ENCODE data around the gene ZFAND5.

The ZFAND5 gene

GRCh38 chr9:72360324-72360723 is 4.7 kb downstream of the ZFAND5 start:
- no peak overlapping the region for H3K9ac ChIP-seq (ENCODE audit: low read length)
- peaks cover 16% of the 10 kb centered on the region for H3K36me3 ChIP-seq (ENCODE audit: control insufficient read depth, insufficient read depth, low read length)
- peak overlapping the region; percentile 100 for H3K27ac ChIP-seq (ENCODE audit: low read depth, low read length)
- peaks cover 29% of the 10 kb centered on the region for H3K4me1 ChIP-seq (ENCODE audit: control insufficient read depth, insufficient read depth, low read length)
- no peaks in the 10 kb centered on the region for H3K27me3 ChIP-seq (ENCODE audit: control insufficient read depth, insufficient read depth, low read length)
- no peak overlapping the region for H3K4me3 ChIP-seq (ENCODE audit: low read length)

DNA sequence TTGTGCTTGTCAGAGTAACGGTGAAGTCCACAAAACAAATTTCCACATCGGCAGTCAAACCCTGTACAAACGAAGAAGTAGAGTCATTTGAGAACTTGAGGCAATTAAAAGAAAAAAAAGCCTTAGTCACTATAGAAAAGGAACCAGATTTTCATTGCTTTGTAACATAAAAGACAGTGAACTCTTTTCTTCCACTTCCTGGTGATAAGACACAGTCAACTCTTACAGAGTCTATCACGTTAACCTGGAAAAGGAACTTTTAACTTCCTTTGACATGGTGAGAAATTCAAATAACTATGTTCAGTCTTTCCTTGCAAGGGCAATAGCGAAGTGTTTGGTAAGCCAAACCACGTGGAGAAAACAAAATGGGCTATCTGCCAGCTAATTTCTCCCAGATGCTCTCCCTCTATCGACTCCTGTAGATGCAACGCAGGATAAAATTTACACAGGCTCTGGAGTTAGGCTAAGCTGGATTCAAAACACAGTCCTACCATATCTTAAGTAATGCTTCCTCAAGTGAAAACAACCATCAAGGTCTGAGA is 8.9 kb downstream of the ZFAND5 start:
- H3K9ac ChIP-seq (ENCODE audit: low read length): no peak overlapping the region
- H3K36me3 ChIP-seq (ENCODE audit: control insufficient read depth, insufficient read depth, low read length): peaks cover 22% of the 10 kb centered on the region

GRCh38 chr9:72355153-72355552 is 9.9 kb downstream of the ZFAND5 start:
- Histone ChIP-seq H3K36me3 (ENCODE audit: control insufficient read depth, insufficient read depth, low read length) (peaks cover 22% of the 10 kb centered on the region), H3K9ac (ENCODE audit: low read length) (no peak overlapping the region), H3K4me3 (ENCODE audit: low read length) (no peak overlapping the region), H3K27me3 (ENCODE audit: control insufficient read depth, insufficient read depth, low read length) (no peaks in the 10 kb centered on the region), H3K27ac (ENCODE audit: low read depth, low read length) (no peak overlapping the region), H3K4me1 (ENCODE audit: control insufficient read depth, insufficient read depth, low read length) (peaks cover 16% of the 10 kb centered on the region)

More for the DNA sequence above, 8.9 kb downstream of the ZFAND5 start:
- no peak overlapping the region for H3K4me3 ChIP-seq (ENCODE audit: low read length)
- peaks cover 22% of the 10 kb centered on the region for H3K4me1 ChIP-seq (ENCODE audit: control insufficient read depth, insufficient read depth, low read length)
- H3K27me3 ChIP-seq (ENCODE audit: control insufficient read depth, insufficient read depth, low read length): no peaks in the 10 kb centered on the region
- H3K27ac ChIP-seq (ENCODE audit: low read depth, low read length): peak overlapping the region; percentile 34

DNA sequence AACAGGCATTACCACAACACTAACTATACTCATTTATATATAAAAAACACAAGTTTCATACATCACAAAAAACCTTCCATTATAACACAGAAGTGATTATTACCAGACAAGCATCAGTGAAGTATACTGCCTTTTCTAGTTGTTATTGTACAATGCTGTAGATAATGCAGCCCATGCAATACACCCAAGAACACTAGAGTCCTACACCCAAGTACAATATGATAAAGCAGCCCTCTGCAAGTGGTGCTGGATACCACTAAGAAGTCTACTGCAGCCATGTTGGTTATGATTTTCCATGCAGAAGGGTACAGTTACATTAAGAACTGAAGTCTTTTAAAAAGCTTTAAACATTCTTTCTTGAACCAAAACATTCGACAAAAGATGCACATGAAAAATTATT is 10.3 kb downstream of the ZFAND5 start:
- Histone ChIP-seq H3K27me3 (ENCODE audit: control insufficient read depth, insufficient read depth, low read length) (no peaks in the 10 kb centered on the region), H3K36me3 (ENCODE audit: control insufficient read depth, insufficient read depth, low read length) (peaks cover 22% of the 10 kb centered on the region), H3K4me3 (ENCODE audit: low read length) (no peak overlapping the region), H3K4me1 (ENCODE audit: control insufficient read depth, insufficient read depth, low read length) (peaks cover 13% of the 10 kb centered on the region), H3K9ac (ENCODE audit: low read length) (no peak overlapping the region), H3K27ac (ENCODE audit: low read depth, low read length) (no peak overlapping the region)

- Histone ChIP-seq H3K36me3 (ENCODE audit: control insufficient read depth, insufficient read depth, low read length) (peaks cover 20% of the 10 kb centered on the region), H3K4me3 (ENCODE audit: low read length) (no peak overlapping the region), H3K9ac (ENCODE audit: low read length) (no peak overlapping the region), H3K27me3 (ENCODE audit: control insufficient read depth, insufficient read depth, low read length) (no peaks in the 10 kb centered on the region), H3K4me1 (ENCODE audit: control insufficient read depth, insufficient read depth, low read length) (peaks cover 6% of the 10 kb centered on the region), H3K27ac (ENCODE audit: low read depth, low read length) (no peak overlapping the region)
Observed at GRCh38 chr9:72353455-72354116, 11.4 kb downstream of the ZFAND5 start.

DNA sequence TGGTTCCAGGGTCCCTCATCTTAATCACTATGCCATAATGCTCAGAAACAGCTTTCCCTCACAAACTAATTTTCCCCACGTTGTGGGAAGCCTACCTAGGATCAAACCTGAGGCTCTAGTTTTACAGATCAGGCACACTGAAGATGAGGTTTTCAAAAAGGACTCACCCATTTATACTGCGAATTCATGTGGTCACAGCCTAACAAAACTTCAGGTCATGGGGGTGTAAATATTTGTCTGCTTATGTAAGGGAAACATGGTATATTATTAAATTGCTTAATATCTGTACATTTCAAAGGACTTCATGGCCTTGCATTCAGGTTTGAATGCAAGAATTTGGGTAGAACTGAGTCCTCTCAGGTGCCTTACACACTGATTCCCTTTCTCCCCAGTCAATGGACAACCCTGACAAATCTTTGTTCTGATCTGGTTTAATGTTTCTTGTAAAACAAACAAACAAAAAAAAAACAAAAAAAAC is 12.1 kb downstream of the ZFAND5 start:
- H3K4me3 ChIP-seq (ENCODE audit: low read length): no peak overlapping the region
- no peak overlapping the region for H3K9ac ChIP-seq (ENCODE audit: low read length)
- peaks cover under 1% of the 10 kb centered on the region for H3K4me1 ChIP-seq (ENCODE audit: control insufficient read depth, insufficient read depth, low read length)
- H3K27me3 ChIP-seq (ENCODE audit: control insufficient read depth, insufficient read depth, low read length): no peaks in the 10 kb centered on the region
- no peak overlapping the region for H3K27ac ChIP-seq (ENCODE audit: low read depth, low read length)
- H3K36me3 ChIP-seq (ENCODE audit: control insufficient read depth, insufficient read depth, low read length): peaks cover 14% of the 10 kb centered on the region

GRCh38 chr9:72351538-72352453 is 13.2 kb downstream of the ZFAND5 start:
- Histone ChIP-seq H3K4me1 (ENCODE audit: control insufficient read depth, insufficient read depth, low read length) (no peaks in the 10 kb centered on the region), H3K4me3 (ENCODE audit: low read length) (no peak overlapping the region), H3K27ac (ENCODE audit: low read depth, low read length) (no peak overlapping the region), H3K27me3 (ENCODE audit: control insufficient read depth, insufficient read depth, low read length) (no peaks in the 10 kb centered on the region), H3K9ac (ENCODE audit: low read length) (no peak overlapping the region), H3K36me3 (ENCODE audit: control insufficient read depth, insufficient read depth, low read length) (peaks cover 13% of the 10 kb centered on the region)

- Histone ChIP-seq H3K27me3 (ENCODE audit: control insufficient read depth, insufficient read depth, low read length) (no peaks in the 10 kb centered on the region), H3K4me3 (ENCODE audit: low read length) (no peak overlapping the region), H3K4me1 (ENCODE audit: control insufficient read depth, insufficient read depth, low read length) (no peaks in the 10 kb centered on the region), H3K27ac (ENCODE audit: low read depth, low read length) (no peak overlapping the region), H3K36me3 (ENCODE audit: control insufficient read depth, insufficient read depth, low read length) (peaks cover 5% of the 10 kb centered on the region), H3K9ac (ENCODE audit: low read length) (no peak overlapping the region)
Observed at GRCh38 chr9:72349911-72350310, 15.1 kb downstream of the ZFAND5 start.

- Histone ChIP-seq H3K27me3 (ENCODE audit: control insufficient read depth, insufficient read depth, low read length) (no peaks in the 10 kb centered on the region), H3K4me1 (ENCODE audit: control insufficient read depth, insufficient read depth, low read length) (no peaks in the 10 kb centered on the region), H3K27ac (ENCODE audit: low read depth, low read length) (no peak overlapping the region), H3K9ac (ENCODE audit: low read length) (no peak overlapping the region), H3K36me3 (ENCODE audit: control insufficient read depth, insufficient read depth, low read length) (no peaks in the 10 kb centered on the region), H3K4me3 (ENCODE audit: low read length) (no peak overlapping the region)
Observed at GRCh38 chr9:72349240-72349639, 15.8 kb downstream of the ZFAND5 start.

DNA sequence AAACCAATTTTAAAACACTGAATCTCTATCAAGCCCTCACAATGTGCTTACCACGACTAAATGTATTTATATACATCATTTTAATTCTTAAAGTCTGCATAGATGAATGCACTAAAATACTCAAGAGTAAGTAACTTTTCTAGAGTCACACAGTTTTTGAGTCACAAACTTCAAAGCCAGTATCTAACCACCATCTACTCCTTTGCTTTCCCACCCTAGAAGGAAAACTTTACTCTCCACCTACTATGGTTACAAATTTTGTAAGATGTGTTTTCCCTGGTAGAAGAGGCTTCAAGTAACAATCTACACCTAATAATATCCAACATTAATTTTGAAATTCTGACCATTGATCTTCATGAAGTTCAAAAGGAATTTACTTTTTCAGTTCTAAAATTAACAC is 18.7 kb downstream of the ZFAND5 start:
- Histone ChIP-seq H3K27ac (ENCODE audit: low read depth, low read length) (no peak overlapping the region), H3K4me1 (ENCODE audit: control insufficient read depth, insufficient read depth, low read length) (no peaks in the 10 kb centered on the region), H3K4me3 (ENCODE audit: low read length) (no peak overlapping the region), H3K36me3 (ENCODE audit: control insufficient read depth, insufficient read depth, low read length) (no peaks in the 10 kb centered on the region), H3K27me3 (ENCODE audit: control insufficient read depth, insufficient read depth, low read length) (no peaks in the 10 kb centered on the region), H3K9ac (ENCODE audit: low read length) (no peak overlapping the region)

GRCh38 chr9:72338631-72339030 is 26.4 kb downstream of the ZFAND5 start:
- Histone ChIP-seq H3K27me3 (ENCODE audit: control insufficient read depth, insufficient read depth, low read length) (no peaks in the 10 kb centered on the region), H3K4me3 (ENCODE audit: low read length) (no peak overlapping the region), H3K36me3 (ENCODE audit: control insufficient read depth, insufficient read depth, low read length) (no peaks in the 10 kb centered on the region), H3K9ac (ENCODE audit: low read length) (no peak overlapping the region), H3K27ac (ENCODE audit: low read depth, low read length) (no peak overlapping the region), H3K4me1 (ENCODE audit: control insufficient read depth, insufficient read depth, low read length) (no peaks in the 10 kb centered on the region)

DNA sequence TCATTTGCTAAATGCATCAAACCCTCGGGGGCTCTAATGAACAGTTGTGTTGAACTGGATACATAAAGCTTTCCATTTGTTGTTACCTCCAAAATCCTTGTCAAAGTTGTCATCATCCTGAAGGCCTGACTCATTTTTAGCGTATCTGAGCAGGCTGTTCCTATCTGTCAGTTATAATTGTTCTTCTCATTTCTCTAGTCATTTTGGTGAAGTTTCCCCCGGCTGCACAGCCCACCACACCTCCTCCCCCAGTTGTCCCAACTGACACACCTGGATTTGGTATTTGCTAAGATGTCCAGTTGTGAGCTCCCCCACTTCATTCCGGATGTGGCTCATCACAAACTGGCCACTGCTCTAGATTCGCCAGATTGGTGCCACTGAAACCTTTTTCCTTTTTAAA is 27.7 kb downstream of the ZFAND5 start:
- Histone ChIP-seq H3K4me1 (ENCODE audit: control insufficient read depth, insufficient read depth, low read length) (no peaks in the 10 kb centered on the region), H3K27ac (ENCODE audit: low read depth, low read length) (no peak overlapping the region), H3K36me3 (ENCODE audit: control insufficient read depth, insufficient read depth, low read length) (no peaks in the 10 kb centered on the region), H3K27me3 (ENCODE audit: control insufficient read depth, insufficient read depth, low read length) (no peaks in the 10 kb centered on the region), H3K4me3 (ENCODE audit: low read length) (no peak overlapping the region), H3K9ac (ENCODE audit: low read length) (no peak overlapping the region)

All from rectal smooth muscle tissue (tissue), 1 donor.